GM12878 (cell line): ENCODE measurements around the gene IFT27.

ENCODE experiments used
- CEBPB ChIP-seq, 2 experiments: fragments of 150-350 bp in 1 of 2; IDR thresholded peaks; 2 replicates each; pipeline ENCODE4 v1.6.1; 2012 to 2014; ENCODE audit warnings: low read depth in 2 of 2, low read length in 2 of 2, borderline replicate concordance in 1 of 2, inconsistent platforms in 1 of 2
- CTCF ChIP-seq, 3 experiments: IDR thresholded peaks in 2 of 3; conservative IDR thresholded peaks in 1 of 3; 2 replicates each; pipeline ENCODE4 v1.5.1; 2011; ENCODE audit warnings: low read depth in 3 of 3, low read length in 3 of 3, mild to moderate bottlenecking in 3 of 3, control low read depth in 2 of 3, moderate library complexity in 2 of 3, inconsistent platforms in 1 of 3, mixed read lengths in 1 of 3; ENCODE audit not compliant: control insufficient read depth in 2 of 3, insufficient read depth in 1 of 3; ENCODE audit errors: extremely low read depth in 1 of 3
- JUND ChIP-seq: IDR thresholded peaks from 2 replicates; pipeline ENCODE4 v1.6.1; 2012; ENCODE audit warnings: low read depth, mild to moderate bottlenecking, low read length, improper control_type of control experiment, moderate library complexity
- NFIC ChIP-seq: IDR thresholded peaks from 2 replicates; pipeline ENCODE4 v1.6.1; 2012; ENCODE audit warnings: low read depth, mild to moderate bottlenecking, inconsistent platforms, low read length, moderate library complexity
- POLR2A ChIP-seq: IDR thresholded peaks from 2 replicates; pipeline ENCODE4 v1.6.1; 2011; ENCODE audit warnings: low read depth, mild to moderate bottlenecking, low read length
- POLR2AphosphoS5 ChIP-seq: IDR thresholded peaks from 2 replicates; pipeline ENCODE4 v1.6.1; 2011; ENCODE audit warnings: mild to moderate bottlenecking, low read length, inconsistent platforms
- RAD21 ChIP-seq: IDR thresholded peaks from 2 replicates; pipeline ENCODE4 v1.6.1; 2011; ENCODE audit warnings: mild to moderate bottlenecking, low read depth, low read length, moderate library complexity; ENCODE audit not compliant: insufficient read depth
- RBBP5 ChIP-seq: fragments of 200-600 bp; sonication (generic); conservative IDR thresholded peaks from 2 replicates; pipeline ENCODE4 v1.6.1; 2016
- SIN3A ChIP-seq: IDR thresholded peaks from 2 replicates; pipeline ENCODE4 v1.6.1; 2012; ENCODE audit warnings: low read depth, low read length, improper control_type of control experiment
- SRF ChIP-seq, 2 experiments: IDR thresholded peaks; 2 replicates each; pipeline ENCODE4 v1.6.1; 2011; ENCODE audit warnings: low read depth in 2 of 2, low read length in 2 of 2, mild to moderate bottlenecking in 1 of 2, moderate library complexity in 1 of 2
- TAF1 ChIP-seq: IDR thresholded peaks from 2 replicates; pipeline ENCODE4 v1.6.1; 2011; ENCODE audit warnings: mild to moderate bottlenecking, low read depth, low read length, borderline replicate concordance
- TCF12 ChIP-seq: IDR thresholded peaks from 2 replicates; pipeline ENCODE4 v1.6.1; 2011; ENCODE audit warnings: low read depth, mild to moderate bottlenecking, low read length
- TCF3 ChIP-seq: IDR thresholded peaks from 2 replicates; pipeline ENCODE4 v1.6.1; 2012; ENCODE audit warnings: low read depth, mild to moderate bottlenecking, low read length, borderline replicate concordance; ENCODE audit not compliant: insufficient read depth
- TCF7 ChIP-seq: IDR thresholded peaks from 2 replicates; pipeline ENCODE4 v1.6.1; 2014; ENCODE audit warnings: antibody characterized with exemption, borderline replicate concordance

- TF ChIP-seq JUND (no peak), TAF1 (no peak), CTCF (IDR thresholded peaks at IDR 0.05 in 2 of 3, conservative IDR thresholded peaks at IDR 0.05 in 1 of 3; ENCODE audit: control insufficient read depth in 2 of 3, extremely low read depth in 1 of 3, insufficient read depth in 1 of 3, low read depth in 3 of 3, low read length in 3 of 3) (no peak), CEBPB (IDR thresholded peaks at IDR 0.05; ENCODE audit: borderline replicate concordance in 1 of 2, low read depth in 2 of 2, low read length in 2 of 2) (no peak), NFIC (no peak), RBBP5 (no peak), SIN3A (no peak), POLR2AphosphoS5 (no peak), TCF7 (no peak), TCF12 (no peak), SRF (IDR thresholded peaks at IDR 0.05; ENCODE audit: low read depth in 2 of 2, low read length in 2 of 2) (no peak), RAD21 (no peak), POLR2A (no peak), TCF3 (no peak)
Observed at GRCh38 chr22:36768616-36769015, 7.3 kb downstream of the IFT27 start.
